Measurements from ENCODE around the gene KCNN3. TPM values are rescaled to one million over a fixed set of nuclear protein-coding genes. Genes with fewer than 3 reads are reported as not detected.

The KCNN3 gene
- total RNA-seq, 1 donor: 0.21 TPM

- H3K27me3 ChIP-seq (ENCODE audit: insufficient read depth, low read length): peaks cover 3% of the 10 kb centered on the region
- no peaks in the 10 kb centered on the region for H3K9me3 ChIP-seq (ENCODE audit: low read depth, low read length)
- H3K4me3 ChIP-seq (ENCODE audit: low read length): no peak overlapping the region
- no peaks in the 10 kb centered on the region for H3K4me1 ChIP-seq (ENCODE audit: insufficient read depth, low read length)
These were observed 206.5 kb downstream of the KCNN3 start for GRCh38 chr1:154663471-154664060.

DNA sequence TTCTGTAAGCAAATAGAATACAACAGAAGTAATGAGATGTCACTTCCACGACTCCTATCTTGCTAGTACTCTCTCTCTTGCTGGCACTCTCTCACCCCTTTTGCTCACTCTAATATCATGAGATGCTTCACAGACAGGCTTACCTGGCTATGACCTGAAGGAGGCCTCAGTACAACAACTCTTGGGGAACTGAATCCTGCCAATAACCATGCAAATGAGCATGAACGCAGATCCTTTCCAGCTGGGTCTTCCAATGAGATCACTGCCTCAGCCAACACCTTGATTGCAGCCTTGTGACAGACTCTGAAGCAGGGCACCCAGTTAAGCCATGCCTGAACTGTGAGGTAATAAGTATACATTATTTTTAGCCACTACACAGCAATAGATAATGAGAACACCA lies 209.0 kb downstream of the KCNN3 start:
- Histone ChIP-seq H3K4me3 (ENCODE audit: low read length) (no peak overlapping the region), H3K4me1 (ENCODE audit: insufficient read depth, low read length) (no peaks in the 10 kb centered on the region)

DNA sequence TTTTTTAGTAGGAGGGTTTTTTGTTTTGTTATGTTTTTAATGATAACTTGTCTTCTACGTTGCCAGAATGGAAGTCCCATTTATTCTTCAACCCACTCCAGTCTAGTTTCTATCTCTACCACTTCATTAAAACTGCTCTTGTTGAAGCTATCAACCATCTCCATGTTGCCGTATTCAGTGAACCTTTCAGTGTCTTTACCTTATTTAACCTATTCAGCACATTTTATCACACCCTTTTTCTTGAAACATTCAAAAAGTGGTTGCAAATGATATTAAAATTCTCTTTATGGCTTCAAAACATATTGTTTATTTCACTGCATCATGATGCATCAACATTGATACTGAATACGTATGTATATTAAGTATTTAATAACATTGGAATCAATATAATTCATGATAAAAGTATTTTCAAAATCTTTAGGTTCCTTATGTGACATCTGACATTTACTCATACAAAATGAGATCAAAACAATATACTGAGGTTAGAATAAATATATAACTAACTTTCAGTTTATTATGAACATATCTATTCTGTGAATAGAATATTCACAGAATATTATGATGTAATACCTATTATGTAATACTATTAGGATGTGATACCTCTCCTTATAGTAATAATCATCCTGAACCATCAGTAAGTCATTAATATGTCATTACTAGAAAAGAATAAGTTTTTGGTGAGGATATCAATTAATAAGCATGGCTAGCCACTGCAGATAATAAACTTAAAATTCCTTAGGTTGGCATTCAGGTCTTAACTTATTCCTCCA lies 210.1 kb downstream of the KCNN3 start:
- H3K4me3 ChIP-seq (ENCODE audit: low read length): no peak overlapping the region
- H3K9me3 ChIP-seq (ENCODE audit: low read depth, low read length): no peaks in the 10 kb centered on the region
- H3K4me1 ChIP-seq (ENCODE audit: insufficient read depth, low read length): no peaks in the 10 kb centered on the region
- peaks cover 22% of the 10 kb centered on the region for H3K27me3 ChIP-seq (ENCODE audit: insufficient read depth, low read length)

More for the DNA sequence above, 209.0 kb downstream of the KCNN3 start:
- Histone ChIP-seq H3K27me3 (ENCODE audit: insufficient read depth, low read length) (peaks cover 15% of the 10 kb centered on the region), H3K9me3 (ENCODE audit: low read depth, low read length) (no peaks in the 10 kb centered on the region)

DNA sequence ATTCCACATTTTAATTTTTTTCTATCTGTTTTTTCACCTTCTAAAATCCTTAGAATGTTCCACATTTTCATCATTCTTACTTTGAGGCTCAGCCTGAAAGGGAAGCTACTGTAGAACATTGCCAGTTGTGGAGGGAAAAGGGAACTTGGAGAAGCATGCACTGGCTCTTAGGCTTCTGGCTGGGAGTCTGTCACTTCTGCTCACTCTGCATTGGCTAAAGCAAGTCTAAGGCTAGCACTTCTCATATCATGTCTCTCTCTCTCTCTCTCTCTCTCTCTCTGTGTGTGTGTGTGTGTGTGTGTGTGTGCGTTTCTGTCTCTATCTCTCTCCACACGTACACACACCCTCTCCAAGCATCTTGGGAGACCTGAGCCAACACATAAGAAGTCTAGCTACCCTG lies 212.5 kb downstream of the KCNN3 start:
- Histone ChIP-seq H3K9me3 (ENCODE audit: low read depth, low read length) (no peaks in the 10 kb centered on the region), H3K4me1 (ENCODE audit: insufficient read depth, low read length) (no peaks in the 10 kb centered on the region), H3K4me3 (ENCODE audit: low read length) (no peak overlapping the region), H3K27me3 (ENCODE audit: insufficient read depth, low read length) (peaks cover 30% of the 10 kb centered on the region)

- H3K27me3 ChIP-seq (ENCODE audit: insufficient read depth, low read length): peaks cover 27% of the 10 kb centered on the region
- no peaks in the 10 kb centered on the region for H3K4me1 ChIP-seq (ENCODE audit: insufficient read depth, low read length)
- H3K4me3 ChIP-seq (ENCODE audit: low read length): no peak overlapping the region
- H3K9me3 ChIP-seq (ENCODE audit: low read depth, low read length): no peaks in the 10 kb centered on the region
These were observed 217.2 kb downstream of the KCNN3 start for GRCh38 chr1:154652893-154653292.

Other genes starting within 250 kb of the KCNN3 start
- 2.1 TPM for gene PMVK, start 66.4 kb upstream of the KCNN3 start, total RNA-seq
- gene PBXIP1, start 85.8 kb upstream of the KCNN3 start, total RNA-seq: 125 TPM
- 13.4 TPM for gene PYGO2, start 91.5 kb upstream of the KCNN3 start, total RNA-seq
- gene SHC1, start 100.5 kb upstream of the KCNN3 start, total RNA-seq: 22.2 TPM
- gene CKS1B, start 104.4 kb upstream of the KCNN3 start, total RNA-seq: 5.9 TPM
- 11.3 TPM for gene FLAD1, start 113.1 kb upstream of the KCNN3 start, total RNA-seq
- 0.63 TPM for gene LENEP, start 123.3 kb upstream of the KCNN3 start, total RNA-seq
- gene ZBTB7B, start 132.5 kb upstream of the KCNN3 start, total RNA-seq: 39.6 TPM
- gene DCST2, start 163.5 kb upstream of the KCNN3 start, total RNA-seq: 0.10 TPM
- 0.21 TPM for gene DCST1, start 163.5 kb upstream of the KCNN3 start, total RNA-seq
- gene ADAM15, start 181.0 kb upstream of the KCNN3 start, total RNA-seq: 25.1 TPM
- gene EFNA4, start 193.5 kb upstream of the KCNN3 start, total RNA-seq: 2.4 TPM
- gene EFNA3, start 208.6 kb upstream of the KCNN3 start, total RNA-seq: 0.21 TPM